Astrocyte (in vitro differentiated cells and primary cell): ENCODE measurements around the gene ZNF444. TPM values are rescaled to one million over a fixed set of nuclear protein-coding genes. Genes with fewer than 3 reads are reported as not detected.

Experiments used
- DNase-seq: peaks from one replicate; pipeline ENCODE4 v3.0.0-alpha.2; 2010; ENCODE audit warnings: low read depth
- FAIRE-seq: peaks from 2 replicates; lab custom pipeline; 2011; peaks lifted over from hg19 to GRCh38; lab: Jason Lieb, UNC
- H2AFZ ChIP-seq: 2 replicates; pipeline ENCODE4 v1.6.0; 2012; ENCODE audit warnings: low read depth, low read length, inconsistent platforms
- H3K27ac ChIP-seq: 2 replicates; pipeline ENCODE4 v1.5.1; 2011; ENCODE audit warnings: low read depth, low read length, inconsistent platforms
- H3K27me3 ChIP-seq: 2 replicates; pipeline ENCODE4 v1.6.0; 2011; ENCODE audit warnings: low read length, inconsistent platforms; ENCODE audit not compliant: insufficient read depth
- H3K36me3 ChIP-seq: 2 replicates; pipeline ENCODE4 v1.5.1; 2011; ENCODE audit warnings: low read length, inconsistent platforms; ENCODE audit not compliant: insufficient read depth
- H3K4me1 ChIP-seq: 2 replicates; pipeline ENCODE4 v1.5.1; 2011; ENCODE audit warnings: low read length, inconsistent platforms; ENCODE audit not compliant: insufficient read depth
- H3K4me2 ChIP-seq: 2 replicates; pipeline ENCODE4 v1.6.0; 2012; ENCODE audit warnings: low read length, inconsistent platforms
- H3K4me3 ChIP-seq: 2 replicates; pipeline ENCODE4 v1.5.1; 2011; ENCODE audit warnings: low read depth, mild to moderate bottlenecking, low read length, inconsistent platforms; ENCODE audit not compliant: insufficient read depth
- H3K79me2 ChIP-seq: 2 replicates; pipeline ENCODE4 v1.6.0; 2012; ENCODE audit warnings: mild to moderate bottlenecking, low read length, inconsistent platforms; ENCODE audit not compliant: insufficient read depth
- H3K9ac ChIP-seq: 2 replicates; pipeline ENCODE4 v1.6.0; 2012; ENCODE audit warnings: mild to moderate bottlenecking, low read length, inconsistent platforms
- H3K9me3 ChIP-seq: 2 replicates; pipeline ENCODE4 v1.5.1; 2012; ENCODE audit warnings: low read depth, mild to moderate bottlenecking, low read length, inconsistent platforms; ENCODE audit not compliant: insufficient read depth
- H4K20me1 ChIP-seq: 2 replicates; pipeline ENCODE4 v1.6.0; 2012; ENCODE audit warnings: low read length, inconsistent platforms; ENCODE audit not compliant: insufficient read depth
- H3K27ac Mint-ChIP-seq: one replicate; pipeline ENCODE4 v1.8.0; 2021; ENCODE audit warnings: mild to moderate bottlenecking, mixed read lengths; ENCODE audit not compliant: unreplicated experiment
- H3K27me3 Mint-ChIP-seq: one replicate; pipeline ENCODE4 v1.8.0; 2021; ENCODE audit warnings: low read depth, mixed read lengths; ENCODE audit not compliant: unreplicated experiment
- H3K36me3 Mint-ChIP-seq: one replicate; pipeline ENCODE4 v1.8.0; 2021; ENCODE audit warnings: low read depth, mixed read lengths; ENCODE audit not compliant: unreplicated experiment
- H3K4me1 Mint-ChIP-seq: one replicate; pipeline ENCODE4 v1.8.0; 2021; ENCODE audit warnings: low read depth, mixed read lengths; ENCODE audit not compliant: unreplicated experiment
- H3K4me3 Mint-ChIP-seq: one replicate; pipeline ENCODE4 v1.8.0; 2021; ENCODE audit warnings: mild to moderate bottlenecking, moderate library complexity, mixed read lengths; ENCODE audit not compliant: unreplicated experiment
- H3K9me3 Mint-ChIP-seq: one replicate; pipeline ENCODE4 v1.8.0; 2021; ENCODE audit warnings: mild to moderate bottlenecking, mixed read lengths; ENCODE audit not compliant: unreplicated experiment
- CTCF ChIP-seq: IDR thresholded peaks from 2 replicates; pipeline ENCODE4 v1.5.1; 2011; ENCODE audit warnings: low read depth, mild to moderate bottlenecking, inconsistent platforms, low read length, moderate library complexity; ENCODE audit not compliant: insufficient read depth
- EZH2 ChIP-seq: IDR thresholded peaks from 2 replicates; pipeline ENCODE4 v1.6.1; 2012; ENCODE audit warnings: mild to moderate bottlenecking, low read length, inconsistent platforms; ENCODE audit not compliant: insufficient read depth
- total RNA-seq: library from RNA; stranded (reverse); gene quantifications from 2 replicates; pipeline ENCODE4 v1.2.1, GENCODE V29; 2021

The ZNF444 gene
- total RNA-seq, 1 donor from 2014 or later = 34.7 TPM

DNA sequence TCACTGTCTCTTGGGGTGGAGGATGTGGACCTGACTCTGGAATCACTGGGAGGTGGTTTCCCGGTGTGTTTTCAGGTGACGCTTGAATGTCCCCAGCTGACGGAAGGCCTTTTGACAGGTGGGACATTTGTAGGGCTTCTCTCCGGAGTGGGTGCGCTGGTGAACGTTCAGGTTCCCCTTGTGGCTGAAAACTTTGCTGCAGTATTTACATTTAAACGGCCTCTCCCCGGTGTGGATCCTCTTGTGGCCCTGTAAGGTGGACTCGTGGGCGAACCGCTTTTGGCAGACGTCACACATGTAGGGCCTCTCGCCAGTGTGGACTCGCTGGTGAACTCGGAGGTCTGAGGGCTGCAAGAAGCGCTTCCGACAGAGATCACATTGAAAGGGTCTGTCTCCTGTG lies 48.7 kb downstream of the ZNF444 start:
- Mint-ChIP-seq H3K27me3 (peaks cover 12% of the 10 kb centered on the region), H3K4me1 (no peaks in the 10 kb centered on the region), H3K36me3 (no peaks in the 10 kb centered on the region), H3K9me3 (no peaks in the 10 kb centered on the region), H3K4me3 (no peak overlapping the region), H3K27ac (no peak overlapping the region)
- H3K4me3 ChIP-seq = no peak overlapping the region
- no peak overlapping the region for H3K4me2 ChIP-seq
- no peaks in the 10 kb centered on the region for H3K27me3 ChIP-seq
- TF ChIP-seq EZH2 (no peak), CTCF (no peak)
- no peaks in the 10 kb centered on the region for H3K4me1 ChIP-seq
- H4K20me1 ChIP-seq = no peaks in the 10 kb centered on the region
- H3K36me3 ChIP-seq = no peaks in the 10 kb centered on the region
- no peak overlapping the region for H3K27ac ChIP-seq
- H3K9me3 ChIP-seq = no peaks in the 10 kb centered on the region
- no peak overlapping the region for H3K9ac ChIP-seq
- DNase-seq (no peak), FAIRE-seq (no peak)
- H2AFZ ChIP-seq = no peak overlapping the region
- H3K79me2 ChIP-seq = no peaks in the 10 kb centered on the region

- no peak overlapping the region for H2AFZ ChIP-seq
- no peaks in the 10 kb centered on the region for H3K36me3 ChIP-seq
- H3K4me3 Mint-ChIP-seq = no peak overlapping the region
- H3K36me3 Mint-ChIP-seq = no peaks in the 10 kb centered on the region
- H3K27ac ChIP-seq = no peak overlapping the region
- no peak for DNase-seq
- H3K4me3 ChIP-seq = no peak overlapping the region
- H3K4me1 Mint-ChIP-seq = no peaks in the 10 kb centered on the region
- FAIRE-seq = no peak
- H3K9me3 ChIP-seq = no peaks in the 10 kb centered on the region
- TF ChIP-seq EZH2 = no peak
- TF ChIP-seq CTCF = no peak
- H3K9ac ChIP-seq = no peak overlapping the region
- peaks cover 8% of the 10 kb centered on the region for H3K27me3 Mint-ChIP-seq
- no peaks in the 10 kb centered on the region for H3K9me3 Mint-ChIP-seq
- no peaks in the 10 kb centered on the region for H3K79me2 ChIP-seq
- H3K27me3 ChIP-seq = no peaks in the 10 kb centered on the region
- no peaks in the 10 kb centered on the region for H3K4me1 ChIP-seq
- H3K4me2 ChIP-seq = no peak overlapping the region
- H4K20me1 ChIP-seq = no peaks in the 10 kb centered on the region
- no peak overlapping the region for H3K27ac Mint-ChIP-seq
Observed at GRCh38 chr19:56191115-56191514, 50.0 kb downstream of the ZNF444 start.

DNA sequence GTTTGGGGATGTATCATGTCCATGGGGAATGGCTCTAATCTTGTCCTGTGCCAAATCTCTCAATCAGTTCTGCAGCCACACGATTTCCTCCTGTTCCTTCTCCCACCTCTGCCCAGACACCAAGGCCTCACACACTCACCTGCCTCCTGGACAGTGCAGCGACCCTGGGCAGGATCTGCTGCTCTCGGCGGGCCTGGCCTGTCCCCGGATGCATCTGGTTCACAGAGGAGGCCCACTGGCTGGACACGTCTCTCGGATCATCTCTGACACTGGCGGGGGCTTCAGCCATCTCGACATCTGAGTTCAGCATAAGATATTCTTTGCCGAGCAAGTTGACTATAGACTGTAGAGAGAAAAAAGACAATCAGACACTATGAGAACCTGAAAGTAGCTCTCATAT lies 50.6 kb downstream of the ZNF444 start:
- DNase-seq (no peak), FAIRE-seq (no peak)
- Histone ChIP-seq H3K27ac (no peak overlapping the region), H2AFZ (no peak overlapping the region), H3K27me3 (no peaks in the 10 kb centered on the region), H3K9ac (no peak overlapping the region), H3K4me1 (no peaks in the 10 kb centered on the region), H3K9me3 (no peaks in the 10 kb centered on the region), H3K36me3 (no peaks in the 10 kb centered on the region), H3K4me3 (no peak overlapping the region), H4K20me1 (no peaks in the 10 kb centered on the region), H3K4me2 (no peak overlapping the region), H3K79me2 (no peaks in the 10 kb centered on the region)
- Mint-ChIP-seq H3K4me3 (no peak overlapping the region), H3K27ac (no peak overlapping the region), H3K36me3 (no peaks in the 10 kb centered on the region), H3K4me1 (no peaks in the 10 kb centered on the region), H3K27me3 (peaks cover 8% of the 10 kb centered on the region), H3K9me3 (no peaks in the 10 kb centered on the region)
- TF ChIP-seq CTCF (no peak), EZH2 (no peak)
